B cell (primary cell): ENCODE results near the gene MAP3K5.

Source experiments
- CTCF ChIP-seq: fragments of 200-600 bp; IDR thresholded peaks from one replicate; pipeline ENCODE4 v1.8.0; 2022; ENCODE audit warnings: antibody characterized with exemption, mild to moderate bottlenecking
- EZH2 ChIP-seq: IDR thresholded peaks from 2 replicates; pipeline ENCODE4 v1.6.1; 2012; ENCODE audit warnings: borderline replicate concordance, low read depth, mild to moderate bottlenecking, moderate library complexity, low read length; ENCODE audit not compliant: insufficient read depth, poor library complexity, severe bottlenecking

GRCh38 chr6:136592930-136593673 lies 199.2 kb downstream of the MAP3K5 start:
- TF ChIP-seq CTCF (no peak), EZH2 (no peak)
